ENCODE data around the gene NCAPG2.

DNA sequence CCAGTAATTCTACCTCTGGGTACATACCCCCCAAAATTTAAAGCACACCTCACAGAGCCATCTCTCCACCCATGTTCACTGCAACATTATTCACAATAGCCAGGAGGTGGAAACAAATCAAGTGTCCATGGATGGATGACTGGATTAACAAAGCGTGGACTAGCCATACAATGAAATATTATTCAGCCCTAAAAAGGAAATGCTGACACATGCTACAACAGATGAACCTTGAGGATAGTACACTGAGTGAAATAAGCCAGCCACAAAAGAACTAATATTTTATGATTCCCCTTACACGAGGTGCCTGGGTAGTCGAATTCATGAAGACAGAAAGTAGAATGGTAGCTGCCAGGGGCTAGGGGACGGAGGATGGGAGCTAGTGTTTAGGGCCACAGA lies 85.9 kb downstream of the NCAPG2 start:
- TF ChIP-seq, protein P1, sequence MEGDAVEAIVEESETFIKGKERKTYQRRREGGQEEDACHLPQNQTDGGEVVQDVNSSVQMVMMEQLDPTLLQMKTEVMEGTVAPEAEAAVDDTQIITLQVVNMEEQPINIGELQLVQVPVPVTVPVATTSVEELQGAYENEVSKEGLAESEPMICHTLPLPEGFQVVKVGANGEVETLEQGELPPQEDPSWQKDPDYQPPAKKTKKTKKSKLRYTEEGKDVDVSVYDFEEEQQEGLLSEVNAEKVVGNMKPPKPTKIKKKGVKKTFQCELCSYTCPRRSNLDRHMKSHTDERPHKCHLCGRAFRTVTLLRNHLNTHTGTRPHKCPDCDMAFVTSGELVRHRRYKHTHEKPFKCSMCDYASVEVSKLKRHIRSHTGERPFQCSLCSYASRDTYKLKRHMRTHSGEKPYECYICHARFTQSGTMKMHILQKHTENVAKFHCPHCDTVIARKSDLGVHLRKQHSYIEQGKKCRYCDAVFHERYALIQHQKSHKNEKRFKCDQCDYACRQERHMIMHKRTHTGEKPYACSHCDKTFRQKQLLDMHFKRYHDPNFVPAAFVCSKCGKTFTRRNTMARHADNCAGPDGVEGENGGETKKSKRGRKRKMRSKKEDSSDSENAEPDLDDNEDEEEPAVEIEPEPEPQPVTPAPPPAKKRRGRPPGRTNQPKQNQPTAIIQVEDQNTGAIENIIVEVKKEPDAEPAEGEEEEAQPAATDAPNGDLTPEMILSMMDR (conservative IDR thresholded peaks at IDR 0.05; ENCODE audit: low read depth in 2 of 2) = no peak
- no peak for TF ChIP-seq CREB1 (CRISPR knock-in tag; IDR thresholded peaks at IDR 0.05; ENCODE audit: low read depth)
- TF ChIP-seq POLR2AphosphoS5 (IDR thresholded peaks at IDR 0.05; ENCODE audit: low read depth) = no peak
- TF ChIP-seq, protein P2, sequence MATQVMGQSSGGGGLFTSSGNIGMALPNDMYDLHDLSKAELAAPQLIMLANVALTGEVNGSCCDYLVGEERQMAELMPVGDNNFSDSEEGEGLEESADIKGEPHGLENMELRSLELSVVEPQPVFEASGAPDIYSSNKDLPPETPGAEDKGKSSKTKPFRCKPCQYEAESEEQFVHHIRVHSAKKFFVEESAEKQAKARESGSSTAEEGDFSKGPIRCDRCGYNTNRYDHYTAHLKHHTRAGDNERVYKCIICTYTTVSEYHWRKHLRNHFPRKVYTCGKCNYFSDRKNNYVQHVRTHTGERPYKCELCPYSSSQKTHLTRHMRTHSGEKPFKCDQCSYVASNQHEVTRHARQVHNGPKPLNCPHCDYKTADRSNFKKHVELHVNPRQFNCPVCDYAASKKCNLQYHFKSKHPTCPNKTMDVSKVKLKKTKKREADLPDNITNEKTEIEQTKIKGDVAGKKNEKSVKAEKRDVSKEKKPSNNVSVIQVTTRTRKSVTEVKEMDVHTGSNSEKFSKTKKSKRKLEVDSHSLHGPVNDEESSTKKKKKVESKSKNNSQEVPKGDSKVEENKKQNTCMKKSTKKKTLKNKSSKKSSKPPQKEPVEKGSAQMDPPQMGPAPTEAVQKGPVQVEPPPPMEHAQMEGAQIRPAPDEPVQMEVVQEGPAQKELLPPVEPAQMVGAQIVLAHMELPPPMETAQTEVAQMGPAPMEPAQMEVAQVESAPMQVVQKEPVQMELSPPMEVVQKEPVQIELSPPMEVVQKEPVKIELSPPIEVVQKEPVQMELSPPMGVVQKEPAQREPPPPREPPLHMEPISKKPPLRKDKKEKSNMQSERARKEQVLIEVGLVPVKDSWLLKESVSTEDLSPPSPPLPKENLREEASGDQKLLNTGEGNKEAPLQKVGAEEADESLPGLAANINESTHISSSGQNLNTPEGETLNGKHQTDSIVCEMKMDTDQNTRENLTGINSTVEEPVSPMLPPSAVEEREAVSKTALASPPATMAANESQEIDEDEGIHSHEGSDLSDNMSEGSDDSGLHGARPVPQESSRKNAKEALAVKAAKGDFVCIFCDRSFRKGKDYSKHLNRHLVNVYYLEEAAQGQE (IDR thresholded peaks at IDR 0.05; ENCODE audit: unreplicated experiment) = no peak
- TF ChIP-seq EZH2phosphoT487 (IDR thresholded peaks at IDR 0.05; ENCODE audit: unreplicated experiment) = no peak
- TF ChIP-seq, protein P3, sequence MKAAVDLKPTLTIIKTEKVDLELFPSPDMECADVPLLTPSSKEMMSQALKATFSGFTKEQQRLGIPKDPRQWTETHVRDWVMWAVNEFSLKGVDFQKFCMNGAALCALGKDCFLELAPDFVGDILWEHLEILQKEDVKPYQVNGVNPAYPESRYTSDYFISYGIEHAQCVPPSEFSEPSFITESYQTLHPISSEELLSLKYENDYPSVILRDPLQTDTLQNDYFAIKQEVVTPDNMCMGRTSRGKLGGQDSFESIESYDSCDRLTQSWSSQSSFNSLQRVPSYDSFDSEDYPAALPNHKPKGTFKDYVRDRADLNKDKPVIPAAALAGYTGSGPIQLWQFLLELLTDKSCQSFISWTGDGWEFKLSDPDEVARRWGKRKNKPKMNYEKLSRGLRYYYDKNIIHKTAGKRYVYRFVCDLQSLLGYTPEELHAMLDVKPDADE (IDR thresholded peaks at IDR 0.05) = no peak
- TF ChIP-seq EZH2 (IDR thresholded peaks at IDR 0.05; ENCODE audit: low read depth, unreplicated experiment) = no peak
- no peak for TF ChIP-seq JUNB (IDR thresholded peaks at IDR 0.05; ENCODE audit: unreplicated experiment)
- no peak for TF ChIP-seq STAT1 (IDR thresholded peaks at IDR 0.05; ENCODE audit: unreplicated experiment)
- no peak for TF ChIP-seq ZNF114 (CRISPR knock-in tag; IDR thresholded peaks at IDR 0.05)
- TF ChIP-seq NANOG (IDR thresholded peaks at IDR 0.05; ENCODE audit: borderline replicate concordance) = no peak

Measured in GM23338 (cell line).